IMR-90 (cell line): ENCODE results near the gene GANC. TPM values are rescaled to one million over a fixed set of nuclear protein-coding genes. Genes with fewer than 3 reads are reported as not detected.

Source experiments
- ATAC-seq: fragments of 200-7000 bp; cut with Tn5 transposase; 2 replicates; pipeline ENCODE4 v1.9.1; 2020; ENCODE audit warnings: low read depth, mild to moderate bottlenecking, moderate library complexity
- BruUV-seq: library from RNA; stranded (reverse); fragments of 400-500 nt; replicated peaks from 2 replicates; lab custom pipeline; 2021; lab: Mats Ljungman, UMichigan
- CTCF ChIA-PET: fragments of 300-600 bp; formaldehyde crosslinking; extraction: SDS; loops from one replicate; lab custom pipeline; 2021; ENCODE audit warnings: antibody characterized with exemption; lab: Yijun Ruan, JAX
- POLR2A ChIA-PET: fragments of 300-600 bp; sonication (Branson Sonifier 250); formaldehyde crosslinking; loops from one replicate; lab custom pipeline; 2022; ENCODE audit warnings: antibody characterized with exemption; ENCODE audit not compliant: unreplicated experiment; lab: Charles Lee
- DNase-seq: peaks from one replicate; pipeline ENCODE4 v3.0.0; 2013
- H2AFZ ChIP-seq: replicated peaks from 2 replicates; pipeline ENCODE3; 2013; ENCODE audit warnings: low read length, mild to moderate bottlenecking; ENCODE audit not compliant: poor library complexity
- H2AK5ac ChIP-seq: 2 replicates; pipeline ENCODE4 v1.6.1; 2013; ENCODE audit warnings: low read depth, low read length, inconsistent platforms
- H2AK9ac ChIP-seq: replicated peaks from 2 replicates; pipeline ENCODE3; 2013; ENCODE audit warnings: mild to moderate bottlenecking, low read depth, low read length, moderate library complexity; ENCODE audit not compliant: poor library complexity
- H2BK120ac ChIP-seq: 2 replicates; pipeline ENCODE4 v1.6.1; 2013; ENCODE audit warnings: low read depth, low read length, inconsistent platforms
- H2BK15ac ChIP-seq: 3 replicates; pipeline ENCODE4 v1.6.1; 2013; ENCODE audit warnings: low read depth, low read length, inconsistent platforms
- H2BK20ac ChIP-seq: 2 replicates; pipeline ENCODE4 v1.6.1; 2013; ENCODE audit warnings: low read depth, mild to moderate bottlenecking, inconsistent platforms, low read length, moderate library complexity
- H2BK5ac ChIP-seq: 2 replicates; pipeline ENCODE4 v1.6.1; 2013; ENCODE audit warnings: mild to moderate bottlenecking, low read depth, low read length, inconsistent platforms; ENCODE audit not compliant: poor library complexity, severe bottlenecking
- H3K14ac ChIP-seq: replicated peaks from 2 replicates; pipeline ENCODE4 v1.6.1; 2013; ENCODE audit warnings: low read depth, low read length, inconsistent platforms
- H3K18ac ChIP-seq: 2 replicates; pipeline ENCODE4 v1.6.1; 2013; ENCODE audit warnings: low read depth, low read length, control low read depth
- H3K23ac ChIP-seq: 2 replicates; pipeline ENCODE4 v1.6.1; 2013; ENCODE audit warnings: low read depth, low read length, inconsistent platforms
- H3K27ac ChIP-seq: 2 replicates; pipeline ENCODE4 v1.5.1; 2013; ENCODE audit warnings: mild to moderate bottlenecking, control low read depth, low read length; ENCODE audit not compliant: insufficient read depth
- H3K27me3 ChIP-seq: 2 replicates; pipeline ENCODE4 v1.6.1; 2013; ENCODE audit warnings: low read length; ENCODE audit not compliant: control insufficient read depth, insufficient read depth
- H3K36me3 ChIP-seq: 2 replicates; pipeline ENCODE4 v1.6.1; 2013; ENCODE audit warnings: low read length, mixed read lengths; ENCODE audit not compliant: control insufficient read depth, insufficient read depth
- H3K4ac ChIP-seq: 2 replicates; pipeline ENCODE4 v1.6.1; 2013; ENCODE audit warnings: low read depth, low read length, inconsistent platforms
- H3K4me1 ChIP-seq: 2 replicates; pipeline ENCODE4 v1.6.1; 2013; ENCODE audit warnings: low read length, mixed read lengths; ENCODE audit not compliant: control insufficient read depth, insufficient read depth
- H3K4me2 ChIP-seq: 2 replicates; pipeline ENCODE4 v1.6.1; 2013; ENCODE audit warnings: low read depth, mild to moderate bottlenecking, control low read depth, low read length, moderate library complexity
- H3K4me3 ChIP-seq: 2 replicates; pipeline ENCODE4 v1.5.1; 2013; ENCODE audit warnings: low read depth, mild to moderate bottlenecking, control low read depth, low read length, moderate library complexity; ENCODE audit not compliant: insufficient read depth
- H3K56ac ChIP-seq: 2 replicates; pipeline ENCODE4 v1.6.1; 2013; ENCODE audit warnings: low read length, inconsistent platforms; ENCODE audit not compliant: insufficient read depth; ENCODE audit errors: extremely low read depth
- H3K79me1 ChIP-seq, 2 experiments: 2 replicates each; pipeline ENCODE4 v1.6.1; 2013; ENCODE audit warnings: low read length in 2 of 2, inconsistent platforms in 1 of 2, low read depth in 1 of 2
- H3K9ac ChIP-seq: 2 replicates; pipeline ENCODE4 v1.6.1; 2013; ENCODE audit warnings: low read depth, low read length, control low read depth
- H3K9me1 ChIP-seq: 2 replicates; pipeline ENCODE4 v1.6.1; 2013; ENCODE audit warnings: low read length, inconsistent platforms; ENCODE audit not compliant: insufficient read depth
- H3K9me3 ChIP-seq: 2 replicates; pipeline ENCODE4 v1.6.1; 2013; ENCODE audit warnings: low read length; ENCODE audit not compliant: control insufficient read depth, insufficient read depth
- H4K20me1 ChIP-seq: 2 replicates; pipeline ENCODE4 v1.6.1; 2013; ENCODE audit warnings: low read length, inconsistent platforms; ENCODE audit not compliant: insufficient read depth
- H4K5ac ChIP-seq: 2 replicates; pipeline ENCODE4 v1.6.1; 2013; ENCODE audit warnings: mild to moderate bottlenecking, low read depth, low read length, control low read depth
- H4K8ac ChIP-seq, 2 experiments: 2 replicates each; pipeline ENCODE4 v1.6.1; 2013; ENCODE audit warnings: low read depth in 2 of 2, low read length in 2 of 2, control low read depth in 1 of 2, inconsistent platforms in 1 of 2
- H4K91ac ChIP-seq: 2 replicates; pipeline ENCODE4 v1.6.1; 2013; ENCODE audit warnings: low read depth, low read length, inconsistent platforms; ENCODE audit not compliant: insufficient read depth
- FOS ChIP-seq: fragments of 150-350 bp; IDR thresholded peaks from 2 replicates; pipeline ENCODE4 v1.6.1; 2016; ENCODE audit warnings: low read depth, low read length
- RFX5 ChIP-seq: IDR thresholded peaks from 2 replicates; pipeline ENCODE4 v1.8.0; 2012; ENCODE audit warnings: low read depth, mild to moderate bottlenecking, low read length, moderate library complexity
- WGBS, 2 experiments: methylation state at CpG; one replicate each; pipeline versions ENCODE4 v1.1.5 to v1.1.7; 2013; ENCODE audit warnings: missing lambda C conversion rate in 2 of 2; ENCODE audit not compliant: insufficient read length in 1 of 2; ENCODE audit errors: extremely low coverage in 2 of 2; 5-methylcytosine and 5-hydroxymethylcytosine counted together
- dilution Hi-C: fragments of 300-500 bp; cut with HindIII; formaldehyde crosslinking; loops from one replicate; pipeline ENCODE4 v1.14.3; 2018; ENCODE audit warnings: low sequenced_read_pairs; ENCODE audit not compliant: unreplicated experiment
- in situ Hi-C: fragments of 300-500 bp; cut with MboI; formaldehyde crosslinking; loops from 3 replicates; pipeline ENCODE4 v1.14.3; 2019; ENCODE audit warnings: low sequenced_read_pairs, inconsistent platforms, mixed read lengths
- intact Hi-C: fragments of 100-400 bp; cut with micrococcal nuclease; formaldehyde crosslinking; loops from 2 replicates; pipeline ENCODE4 v1.10.0; 2022
- polyA plus RNA-seq, 3 experiments: library from polyadenylated mRNA; depleted of rRNA; stranded (reverse); fragments of >200 nt; gene quantifications; 2 replicates each; pipeline ENCODE4 v1.2.3, GENCODE V29; 2012; ENCODE audit warnings: low replicate concordance in 1 of 3
- total RNA-seq: library from RNA; depleted of rRNA; stranded (reverse); fragments of >200 nt; gene quantifications from 2 replicates; pipeline ENCODE4 v1.2.3, GENCODE V29; 2012

GANC gene
- total and polyA plus RNA-seq, 2 of the 4 experiments (the other 2 are of a cell fraction): 7.1 to 19.2 TPM

DNA sequence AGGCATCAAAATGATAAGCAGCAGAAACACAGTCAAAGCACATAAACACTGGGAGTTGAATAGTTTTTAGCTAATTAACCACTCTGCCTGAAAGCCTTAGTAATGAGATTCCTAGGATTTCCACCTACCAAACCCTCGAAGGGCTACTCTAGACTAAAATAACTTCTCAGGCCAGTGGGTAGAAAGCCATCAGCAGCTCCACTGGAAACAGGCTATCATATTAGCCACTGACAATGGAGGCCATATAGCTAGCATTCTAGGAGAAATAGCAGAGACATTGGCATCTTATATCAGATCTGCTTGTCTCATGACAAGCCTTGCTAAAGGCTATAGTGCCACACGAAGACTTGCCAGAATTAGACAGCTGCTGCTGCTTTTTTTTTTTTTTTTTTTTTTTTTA, 81.8 kb downstream of the GANC start:
- no peak overlapping the region for H3K4ac ChIP-seq
- H3K9ac ChIP-seq: no peak overlapping the region

More for the DNA sequence above, 81.8 kb downstream of the GANC start:
- no peak overlapping the region for H2BK20ac ChIP-seq
- intact Hi-C loops (no loop called here), in situ Hi-C loops (no loop called here), dilution Hi-C loops (no loop called here)
- no peaks in the 10 kb centered on the region for H3K79me1 ChIP-seq
- no peak overlapping the region for H3K4me3 ChIP-seq
- no peak overlapping the region for H2BK15ac ChIP-seq
- no peak overlapping the region for H4K91ac ChIP-seq
- H4K8ac ChIP-seq: no peak overlapping the region
- no peak overlapping the region for H3K27ac ChIP-seq
- TF ChIP-seq FOS (no peak), RFX5 (no peak)
- H4K20me1 ChIP-seq: no peaks in the 10 kb centered on the region
- H2AK9ac ChIP-seq: no peak overlapping the region
- H3K14ac ChIP-seq: no peak overlapping the region
- no peak overlapping the region for H3K18ac ChIP-seq
- H4K5ac ChIP-seq: no peak overlapping the region
- CTCF ChIA-PET: no interaction called here
- H3K9me3 ChIP-seq: no peaks in the 10 kb centered on the region
- H3K23ac ChIP-seq: no peak overlapping the region
- no peak overlapping the region for H3K56ac ChIP-seq
- no peak overlapping the region for H2AK5ac ChIP-seq
- ATAC-seq: no peak
- no peaks in the 10 kb centered on the region for H3K27me3 ChIP-seq
- no peaks in the 10 kb centered on the region for H3K4me1 ChIP-seq
- no peak for DNase-seq
- H2AFZ ChIP-seq: no peak overlapping the region
- H3K9me1 ChIP-seq: peaks cover 4% of the 10 kb centered on the region; the same call in 1 of the 2 replicates
- no peak overlapping the region for H2BK120ac ChIP-seq
- no peak overlapping the region for H2BK5ac ChIP-seq
- WGBS, 2 experiments: 40% methylated on average over 1 of the region's 2 CpGs; no CpG with 5 or more reads in 1 of the 2 experiments
- POLR2A ChIA-PET: no interaction called here
- no peak overlapping the region for H3K4me2 ChIP-seq
- H3K36me3 ChIP-seq: peaks cover 4% of the 10 kb centered on the region; the same call in 1 of the 2 replicates
- BruUV-seq: no TSS peak
